HepG2 (cell line): ENCODE measurements around the gene VAMP5. TPM values are rescaled to one million over a fixed set of nuclear protein-coding genes. Genes with fewer than 3 reads are reported as not detected.
A peak's percentile ranks its signal among the peaks of the same experiment; 100 is the strongest.

ENCODE experiments used
- CCDC6 ChIP-seq: sonication (generic); formaldehyde crosslinking; IDR thresholded peaks from 2 replicates; pipeline ENCODE4 v1.8.1; 2022; ENCODE audit warnings: mild to moderate bottlenecking, missing genetic modification reagents, moderate library complexity
- ELF1 ChIP-seq: sonication (generic); formaldehyde crosslinking; IDR thresholded peaks from 2 replicates; pipeline ENCODE4 v1.4.0; 2020; ENCODE audit warnings: missing genetic modification reagents
- GATA4 ChIP-seq: sonication (generic); IDR thresholded peaks from 2 replicates; pipeline ENCODE4 v1.6.1; 2016; ENCODE audit warnings: antibody characterized with exemption, low read depth, borderline replicate concordance
- KLF16 ChIP-seq, 2 experiments: sonication (generic) in 1 of 2; formaldehyde crosslinking in 1 of 2; IDR thresholded peaks; 2 replicates each; pipeline versions ENCODE4 v1.6.1 to v1.8.0; 2016 to 2023; ENCODE audit warnings: missing genetic modification reagents in 2 of 2, missing compliant biosample characterization in 1 of 2
- SMAD1 ChIP-seq: sonication (generic); formaldehyde crosslinking; IDR thresholded peaks from 2 replicates; pipeline ENCODE4 v1.4.0; 2020; ENCODE audit warnings: missing genetic modification reagents, low read depth, mild to moderate bottlenecking, borderline replicate concordance
- SSRP1 ChIP-seq: IDR thresholded peaks from 2 replicates; pipeline ENCODE4 v1.6.1; 2016; ENCODE audit warnings: control low read depth
- ZNF260 ChIP-seq: sonication (generic); formaldehyde crosslinking; IDR thresholded peaks from 2 replicates; pipeline ENCODE4 v1.4.0; 2020; ENCODE audit warnings: missing genetic modification reagents, low read depth, mild to moderate bottlenecking, borderline replicate concordance
- ZNF44 ChIP-seq: sonication (generic); formaldehyde crosslinking; IDR thresholded peaks from 2 replicates; pipeline ENCODE4 v1.5.1; 2020; ENCODE audit warnings: mild to moderate bottlenecking, missing genetic modification reagents
- ZNF552 ChIP-seq: sonication (generic); formaldehyde crosslinking; IDR thresholded peaks from 2 replicates; pipeline ENCODE4 v1.9.0; 2022; ENCODE audit warnings: missing genetic modification reagents, mild to moderate bottlenecking, borderline replicate concordance
- polyA plus RNA-seq, 8 experiments: library from polyadenylated mRNA; depleted of rRNA in 3 of 8; stranded (reverse) in 7 of 8; unstranded in 1 of 8; fragments of >200 nt; fragmentation: Illumina TruSeq in 4 of 8; extraction: Trizol in 4 of 8; gene quantifications; 2 replicates each; pipeline versions ENCODE4 v1.2.1 to v1.2.3, GENCODE V29; 2011 to 2016; ENCODE audit warnings: low read depth in 4 of 8, missing spikeins in 1 of 8, mixed read lengths in 1 of 8; ENCODE audit not compliant: insufficient read depth in 1 of 8
- total RNA-seq, 5 experiments: library from RNA; depleted of rRNA; stranded (reverse); fragments of >200 nt; fragmentation: Illumina TruSeq; extraction: Trizol; gene quantifications; 2 replicates each; pipeline ENCODE4 v1.2.3, GENCODE V29; 2016; ENCODE audit warnings: low read depth in 1 of 5
- TF ChIP-seq, protein P1 (sequence below): sonication (generic); formaldehyde crosslinking; IDR thresholded peaks from 2 replicates; pipeline ENCODE4 v1.5.0; 2020; ENCODE audit warnings: mild to moderate bottlenecking, missing genetic modification reagents, moderate library complexity
- TF ChIP-seq, protein P2 (sequence below): sonication (generic); formaldehyde crosslinking; IDR thresholded peaks from 2 replicates; pipeline ENCODE4 v1.5.0; 2020; ENCODE audit warnings: mild to moderate bottlenecking, low read depth, missing genetic modification reagents, borderline replicate concordance
- TF ChIP-seq, protein P3 (sequence below): sonication (generic); formaldehyde crosslinking; IDR thresholded peaks from 2 replicates; pipeline ENCODE4 v1.9.0; 2022; ENCODE audit warnings: missing genetic modification reagents, mild to moderate bottlenecking, borderline replicate concordance
- TF ChIP-seq, protein P4 (sequence below): IDR thresholded peaks from 2 replicates; pipeline ENCODE4 v1.6.1; 2016; ENCODE audit warnings: low read depth, missing genetic modification reagents, missing compliant biosample characterization
- TF ChIP-seq, protein P5 (sequence below): sonication (generic); formaldehyde crosslinking; IDR thresholded peaks from 2 replicates; pipeline ENCODE4 v1.5.0; 2020; ENCODE audit warnings: mild to moderate bottlenecking, missing genetic modification reagents

VAMP5 gene
- total and polyA plus RNA-seq, 2 of the 13 experiments (the other 11 are each of a cell fraction or from before 2014, with no cell fraction given), result 7.2 to 56.7 TPM

DNA sequence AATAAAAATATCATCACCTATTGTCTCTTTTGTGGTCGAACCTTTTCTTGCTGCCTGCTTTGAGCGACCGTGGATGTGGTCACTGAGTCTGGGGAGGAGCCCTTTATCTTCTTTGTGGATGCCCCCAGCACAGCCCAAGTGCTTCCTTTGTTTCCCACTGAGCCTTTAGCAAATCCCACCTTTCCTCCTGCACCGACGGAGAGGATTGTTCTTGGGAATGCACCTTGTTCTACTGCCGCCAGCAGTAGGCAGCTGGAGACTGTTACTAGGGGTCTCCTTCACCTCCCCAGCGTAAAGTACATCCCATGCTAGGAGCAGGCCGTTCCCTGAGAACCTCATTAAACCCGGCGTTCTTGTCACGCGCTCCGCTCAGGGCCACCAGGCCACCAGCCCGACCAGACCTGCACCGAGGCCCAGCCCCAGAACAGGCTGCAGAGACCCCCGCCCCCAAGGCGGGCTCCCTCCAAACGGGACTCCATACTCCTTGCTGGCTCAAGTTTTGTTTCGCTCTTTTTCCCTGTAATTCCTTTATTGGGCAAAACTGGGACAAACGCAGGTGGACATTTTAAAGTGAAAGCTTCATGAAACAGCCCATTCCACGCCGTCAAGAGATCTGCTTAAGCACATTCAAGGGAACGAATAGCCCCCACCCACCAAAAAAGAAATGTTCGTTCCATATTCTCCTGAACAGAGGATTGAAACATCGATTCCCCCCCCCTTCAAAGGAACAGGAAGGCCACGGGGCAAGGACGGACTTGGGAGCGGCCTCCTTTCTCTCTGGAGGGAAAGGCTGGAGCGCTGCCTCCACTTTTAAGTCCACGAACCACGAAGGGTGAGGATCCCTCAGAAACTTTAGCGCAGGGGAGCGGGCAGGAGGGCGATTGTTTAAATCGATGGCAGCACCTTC, 46.4 kb upstream of the VAMP5 start (continued):
- TF ChIP-seq, protein P1, sequence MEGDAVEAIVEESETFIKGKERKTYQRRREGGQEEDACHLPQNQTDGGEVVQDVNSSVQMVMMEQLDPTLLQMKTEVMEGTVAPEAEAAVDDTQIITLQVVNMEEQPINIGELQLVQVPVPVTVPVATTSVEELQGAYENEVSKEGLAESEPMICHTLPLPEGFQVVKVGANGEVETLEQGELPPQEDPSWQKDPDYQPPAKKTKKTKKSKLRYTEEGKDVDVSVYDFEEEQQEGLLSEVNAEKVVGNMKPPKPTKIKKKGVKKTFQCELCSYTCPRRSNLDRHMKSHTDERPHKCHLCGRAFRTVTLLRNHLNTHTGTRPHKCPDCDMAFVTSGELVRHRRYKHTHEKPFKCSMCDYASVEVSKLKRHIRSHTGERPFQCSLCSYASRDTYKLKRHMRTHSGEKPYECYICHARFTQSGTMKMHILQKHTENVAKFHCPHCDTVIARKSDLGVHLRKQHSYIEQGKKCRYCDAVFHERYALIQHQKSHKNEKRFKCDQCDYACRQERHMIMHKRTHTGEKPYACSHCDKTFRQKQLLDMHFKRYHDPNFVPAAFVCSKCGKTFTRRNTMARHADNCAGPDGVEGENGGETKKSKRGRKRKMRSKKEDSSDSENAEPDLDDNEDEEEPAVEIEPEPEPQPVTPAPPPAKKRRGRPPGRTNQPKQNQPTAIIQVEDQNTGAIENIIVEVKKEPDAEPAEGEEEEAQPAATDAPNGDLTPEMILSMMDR (CRISPR knock-in tag), result peak; percentile 79
- TF ChIP-seq ZNF552 (CRISPR knock-in tag), result no peak; the same call in 1 of the 2 replicates
- TF ChIP-seq, protein P2, sequence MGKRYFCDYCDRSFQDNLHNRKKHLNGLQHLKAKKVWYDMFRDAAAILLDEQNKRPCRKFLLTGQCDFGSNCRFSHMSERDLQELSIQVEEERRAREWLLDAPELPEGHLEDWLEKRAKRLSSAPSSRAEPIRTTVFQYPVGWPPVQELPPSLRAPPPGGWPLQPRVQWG (CRISPR knock-in tag), result no peak
- 0 out of 2 replicates have a peak, but pooled peaks have one; percentile 33 for TF ChIP-seq GATA4
- TF ChIP-seq SSRP1 (CRISPR knock-in tag), result no peak
- no peak; the same call in 1 of the 2 replicates for TF ChIP-seq ELF1 (CRISPR knock-in tag)
- TF ChIP-seq SMAD1 (CRISPR knock-in tag), result no peak; the same call in 1 of the 2 replicates
- TF ChIP-seq, protein P3, sequence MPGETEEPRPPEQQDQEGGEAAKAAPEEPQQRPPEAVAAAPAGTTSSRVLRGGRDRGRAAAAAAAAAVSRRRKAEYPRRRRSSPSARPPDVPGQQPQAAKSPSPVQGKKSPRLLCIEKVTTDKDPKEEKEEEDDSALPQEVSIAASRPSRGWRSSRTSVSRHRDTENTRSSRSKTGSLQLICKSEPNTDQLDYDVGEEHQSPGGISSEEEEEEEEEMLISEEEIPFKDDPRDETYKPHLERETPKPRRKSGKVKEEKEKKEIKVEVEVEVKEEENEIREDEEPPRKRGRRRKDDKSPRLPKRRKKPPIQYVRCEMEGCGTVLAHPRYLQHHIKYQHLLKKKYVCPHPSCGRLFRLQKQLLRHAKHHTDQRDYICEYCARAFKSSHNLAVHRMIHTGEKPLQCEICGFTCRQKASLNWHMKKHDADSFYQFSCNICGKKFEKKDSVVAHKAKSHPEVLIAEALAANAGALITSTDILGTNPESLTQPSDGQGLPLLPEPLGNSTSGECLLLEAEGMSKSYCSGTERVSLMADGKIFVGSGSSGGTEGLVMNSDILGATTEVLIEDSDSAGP (CRISPR knock-in tag), result no peak; the same call in 1 of the 2 replicates
- no peak for TF ChIP-seq ZNF260 (CRISPR knock-in tag)
- no peak for TF ChIP-seq ZNF44 (CRISPR knock-in tag)
- 0 out of 4 replicates have a peak, but pooled peaks of 1 of the 2 experiments have one; percentile 54 for TF ChIP-seq KLF16 (CRISPR knock-in tag; IDR thresholded peaks at IDR 0.05)
- TF ChIP-seq, protein P4, sequence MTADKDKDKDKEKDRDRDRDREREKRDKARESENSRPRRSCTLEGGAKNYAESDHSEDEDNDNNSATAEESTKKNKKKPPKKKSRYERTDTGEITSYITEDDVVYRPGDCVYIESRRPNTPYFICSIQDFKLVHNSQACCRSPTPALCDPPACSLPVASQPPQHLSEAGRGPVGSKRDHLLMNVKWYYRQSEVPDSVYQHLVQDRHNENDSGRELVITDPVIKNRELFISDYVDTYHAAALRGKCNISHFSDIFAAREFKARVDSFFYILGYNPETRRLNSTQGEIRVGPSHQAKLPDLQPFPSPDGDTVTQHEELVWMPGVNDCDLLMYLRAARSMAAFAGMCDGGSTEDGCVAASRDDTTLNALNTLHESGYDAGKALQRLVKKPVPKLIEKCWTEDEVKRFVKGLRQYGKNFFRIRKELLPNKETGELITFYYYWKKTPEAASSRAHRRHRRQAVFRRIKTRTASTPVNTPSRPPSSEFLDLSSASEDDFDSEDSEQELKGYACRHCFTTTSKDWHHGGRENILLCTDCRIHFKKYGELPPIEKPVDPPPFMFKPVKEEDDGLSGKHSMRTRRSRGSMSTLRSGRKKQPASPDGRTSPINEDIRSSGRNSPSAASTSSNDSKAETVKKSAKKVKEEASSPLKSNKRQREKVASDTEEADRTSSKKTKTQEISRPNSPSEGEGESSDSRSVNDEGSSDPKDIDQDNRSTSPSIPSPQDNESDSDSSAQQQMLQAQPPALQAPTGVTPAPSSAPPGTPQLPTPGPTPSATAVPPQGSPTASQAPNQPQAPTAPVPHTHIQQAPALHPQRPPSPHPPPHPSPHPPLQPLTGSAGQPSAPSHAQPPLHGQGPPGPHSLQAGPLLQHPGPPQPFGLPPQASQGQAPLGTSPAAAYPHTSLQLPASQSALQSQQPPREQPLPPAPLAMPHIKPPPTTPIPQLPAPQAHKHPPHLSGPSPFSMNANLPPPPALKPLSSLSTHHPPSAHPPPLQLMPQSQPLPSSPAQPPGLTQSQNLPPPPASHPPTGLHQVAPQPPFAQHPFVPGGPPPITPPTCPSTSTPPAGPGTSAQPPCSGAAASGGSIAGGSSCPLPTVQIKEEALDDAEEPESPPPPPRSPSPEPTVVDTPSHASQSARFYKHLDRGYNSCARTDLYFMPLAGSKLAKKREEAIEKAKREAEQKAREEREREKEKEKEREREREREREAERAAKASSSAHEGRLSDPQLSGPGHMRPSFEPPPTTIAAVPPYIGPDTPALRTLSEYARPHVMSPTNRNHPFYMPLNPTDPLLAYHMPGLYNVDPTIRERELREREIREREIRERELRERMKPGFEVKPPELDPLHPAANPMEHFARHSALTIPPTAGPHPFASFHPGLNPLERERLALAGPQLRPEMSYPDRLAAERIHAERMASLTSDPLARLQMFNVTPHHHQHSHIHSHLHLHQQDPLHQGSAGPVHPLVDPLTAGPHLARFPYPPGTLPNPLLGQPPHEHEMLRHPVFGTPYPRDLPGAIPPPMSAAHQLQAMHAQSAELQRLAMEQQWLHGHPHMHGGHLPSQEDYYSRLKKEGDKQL (CRISPR knock-in tag), result no peak
- TF ChIP-seq, protein P5, sequence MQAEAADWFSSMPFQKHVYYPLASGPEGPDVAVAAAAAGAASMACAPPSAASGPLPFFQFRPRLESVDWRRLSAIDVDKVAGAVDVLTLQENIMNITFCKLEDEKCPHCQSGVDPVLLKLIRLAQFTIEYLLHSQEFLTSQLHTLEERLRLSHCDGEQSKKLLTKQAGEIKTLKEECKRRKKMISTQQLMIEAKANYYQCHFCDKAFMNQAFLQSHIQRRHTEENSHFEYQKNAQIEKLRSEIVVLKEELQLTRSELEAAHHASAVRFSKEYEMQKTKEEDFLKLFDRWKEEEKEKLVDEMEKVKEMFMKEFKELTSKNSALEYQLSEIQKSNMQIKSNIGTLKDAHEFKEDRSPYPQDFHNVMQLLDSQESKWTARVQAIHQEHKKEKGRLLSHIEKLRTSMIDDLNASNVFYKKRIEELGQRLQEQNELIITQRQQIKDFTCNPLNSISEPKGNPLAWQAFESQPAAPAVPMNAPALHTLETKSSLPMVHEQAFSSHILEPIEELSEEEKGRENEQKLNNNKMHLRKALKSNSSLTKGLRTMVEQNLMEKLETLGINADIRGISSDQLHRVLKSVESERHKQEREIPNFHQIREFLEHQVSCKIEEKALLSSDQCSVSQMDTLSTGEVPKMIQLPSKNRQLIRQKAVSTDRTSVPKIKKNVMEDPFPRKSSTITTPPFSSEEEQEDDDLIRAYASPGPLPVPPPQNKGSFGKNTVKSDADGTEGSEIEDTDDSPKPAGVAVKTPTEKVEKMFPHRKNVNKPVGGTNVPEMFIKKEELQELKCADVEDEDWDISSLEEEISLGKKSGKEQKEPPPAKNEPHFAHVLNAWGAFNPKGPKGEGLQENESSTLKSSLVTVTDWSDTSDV (CRISPR knock-in tag), result no peak
- TF ChIP-seq CCDC6 (CRISPR knock-in tag), result peak; percentile 56
